ENCODE results near the gene LYPD1.

The LYPD1 gene

GRCh38 chr2:132678483-132678882 is 8.5 kb upstream of the LYPD1 start:
- no peak for DNase-seq
- TF ChIP-seq POLR2A (IDR thresholded peaks at IDR 0.05; ENCODE audit: low read length) (no peak), GATA1 (IDR thresholded peaks at IDR 0.05; ENCODE audit: low read depth, low read length) (no peak)

- no peak for DNase-seq
- TF ChIP-seq POLR2A (IDR thresholded peaks at IDR 0.05; ENCODE audit: low read length), result no peak
- TF ChIP-seq GATA1 (IDR thresholded peaks at IDR 0.05; ENCODE audit: low read depth, low read length), result no peak
Measured at GRCh38 chr2:132677661-132678060, 7.7 kb upstream of the LYPD1 start.

GRCh38 chr2:132676999-132677398 is 7.0 kb upstream of the LYPD1 start:
- DNase-seq, result no peak
- no peak for TF ChIP-seq POLR2A (IDR thresholded peaks at IDR 0.05; ENCODE audit: low read length)

GRCh38 chr2:132671151-132671835 is 1.3 kb upstream of the LYPD1 start:
- no peak for DNase-seq
- TF ChIP-seq POLR2A (IDR thresholded peaks at IDR 0.05; ENCODE audit: low read length), result no peak
- no peak for TF ChIP-seq GATA1 (IDR thresholded peaks at IDR 0.05; ENCODE audit: low read depth, low read length)

GRCh38 chr2:132670496-132671150 is 618 bp upstream of the LYPD1 start:
- TF ChIP-seq POLR2A (IDR thresholded peaks at IDR 0.05; ENCODE audit: low read length), result no peak
- TF ChIP-seq GATA1 (IDR thresholded peaks at IDR 0.05; ENCODE audit: low read depth, low read length), result no peak
- DNase-seq, result no peak

- no peak for TF ChIP-seq POLR2A (IDR thresholded peaks at IDR 0.05; ENCODE audit: low read length)
- TF ChIP-seq GATA1 (IDR thresholded peaks at IDR 0.05; ENCODE audit: low read depth, low read length), result no peak
- no peak for DNase-seq
Measured at GRCh38 chr2:132668987-132669907, 758 bp downstream of the LYPD1 start.

- DNase-seq, result no peak
- TF ChIP-seq GATA1 (IDR thresholded peaks at IDR 0.05; ENCODE audit: low read depth, low read length) (no peak), POLR2A (IDR thresholded peaks at IDR 0.05; ENCODE audit: low read length) (no peak)
Measured at GRCh38 chr2:132668189-132668823, 1.7 kb downstream of the LYPD1 start.

- TF ChIP-seq POLR2A (IDR thresholded peaks at IDR 0.05; ENCODE audit: low read length) (no peak), GATA1 (IDR thresholded peaks at IDR 0.05; ENCODE audit: low read depth, low read length) (no peak)
- no peak for DNase-seq
Measured at GRCh38 chr2:132667706-132668105, 2.3 kb downstream of the LYPD1 start.

- TF ChIP-seq GATA1 (IDR thresholded peaks at IDR 0.05; ENCODE audit: low read depth, low read length), result no peak
- TF ChIP-seq POLR2A (IDR thresholded peaks at IDR 0.05; ENCODE audit: low read length), result no peak
- DNase-seq, result no peak
Measured at GRCh38 chr2:132665401-132666140, 4.4 kb downstream of the LYPD1 start.

- DNase-seq, result no peak
- TF ChIP-seq GATA1 (IDR thresholded peaks at IDR 0.05; ENCODE audit: low read depth, low read length) (no peak), POLR2A (IDR thresholded peaks at IDR 0.05; ENCODE audit: low read length) (no peak)
Measured at GRCh38 chr2:132664096-132664495, 5.9 kb downstream of the LYPD1 start.

GRCh38 chr2:132662732-132663131 is 7.3 kb downstream of the LYPD1 start:
- DNase-seq, result no peak
- TF ChIP-seq GATA1 (IDR thresholded peaks at IDR 0.05; ENCODE audit: low read depth, low read length) (no peak), POLR2A (IDR thresholded peaks at IDR 0.05; ENCODE audit: low read length) (no peak)

GRCh38 chr2:132659331-132659730 is 10.7 kb downstream of the LYPD1 start:
- no peak for DNase-seq
- no peak for TF ChIP-seq GATA1 (IDR thresholded peaks at IDR 0.05; ENCODE audit: low read depth, low read length)
- TF ChIP-seq POLR2A (IDR thresholded peaks at IDR 0.05; ENCODE audit: low read length), result no peak

GRCh38 chr2:132656266-132656975 is 13.6 kb downstream of the LYPD1 start:
- DNase-seq, result no peak

More at GRCh38 chr2:132656266-132656975, 13.6 kb downstream of the LYPD1 start:
- TF ChIP-seq GATA1 (IDR thresholded peaks at IDR 0.05; ENCODE audit: low read depth, low read length) (no peak), POLR2A (IDR thresholded peaks at IDR 0.05; ENCODE audit: low read length) (no peak)

All from erythroblast (primary cell).